DND-41 (cell line): ENCODE data around the gene LAMB3.

Experiments
- CTCF ChIP-seq: IDR thresholded peaks from 2 replicates; pipeline ENCODE4 v1.5.1; 2012; ENCODE audit warnings: borderline replicate concordance, low read length, moderate library complexity, mild to moderate bottlenecking; ENCODE audit not compliant: poor library complexity, severe bottlenecking; ENCODE audit errors: extremely low read depth
- EZH2 ChIP-seq: IDR thresholded peaks from 3 replicates; pipeline ENCODE4 v1.6.1; 2012; ENCODE audit warnings: borderline replicate concordance, low read depth, mild to moderate bottlenecking, moderate library complexity, low read length, inconsistent platforms; ENCODE audit not compliant: severe bottlenecking

GRCh38 chr1:209672705-209673630 lies 20.7 kb upstream of the LAMB3 start:
- TF ChIP-seq CTCF (no peak), EZH2 (no peak)
